Measurements from ENCODE around the gene HAL. TPM values are rescaled to one million over a fixed set of nuclear protein-coding genes. Genes with fewer than 3 reads are reported as not detected.
A peak's percentile ranks its signal among the peaks of the same experiment; 100 is the strongest.

The HAL gene
- total and polyA plus RNA-seq, 2 of the 8 experiments (the other 6 are each of a cell fraction or from before 2014, with no cell fraction given) = 0.12 to 0.17 TPM

- no peak overlapping the region for H2BK120ac ChIP-seq (replicated peaks; ENCODE audit: low read depth, low read length)
- POLR2A ChIA-PET (ENCODE audit: partially characterized antibody) = no interaction called here
- H3K56ac ChIP-seq (replicated peaks; ENCODE audit: insufficient read length, low read depth, low read length) = no peak overlapping the region
- DNase-seq (ENCODE audit: low read depth in 1 of 2, low spot score in 2 of 2) (no peak), FAIRE-seq (no peak)
- no peak overlapping the region for H4K91ac ChIP-seq (replicated peaks; ENCODE audit: insufficient read length, low read length)
- H2AK5ac ChIP-seq (ENCODE audit: low read depth, low read length) = no peak overlapping the region
- no peaks in the 10 kb centered on the region for H4K20me1 ChIP-seq (replicated peaks in 1 of 2; ENCODE audit: control insufficient read depth in 1 of 2, insufficient read depth in 2 of 2, low read length in 2 of 2)
- H3K79me1 ChIP-seq (ENCODE audit: low read depth, low read length) = no peaks in the 10 kb centered on the region
- CTCF ChIA-PET (ENCODE audit: partially characterized antibody) = interaction anchor here (3.0 kb wide), 1 partner anchor 16 kb away, joined by 14 read pairs; no protein-coding TSS in a partner anchor
- no peak overlapping the region for H3K4ac ChIP-seq (replicated peaks; ENCODE audit: insufficient read length, low read depth, low read length)
- no peak overlapping the region for H2AFZ ChIP-seq (ENCODE audit: low read length)
- H3K27ac ChIP-seq (ENCODE audit: low read depth, low read length) = no peak overlapping the region
- no peaks in the 10 kb centered on the region for H3K36me3 ChIP-seq (ENCODE audit: control insufficient read depth in 2 of 4, insufficient read depth in 4 of 4, low read length in 3 of 4)
- 89% methylated on average over 1 of the region's 1 CpG; no CpG with 5 or more reads in 1 of the 2 experiments for WGBS, 2 experiments (ENCODE audit: extremely low coverage in 1 of 2, insufficient coverage in 1 of 2, insufficient read length in 1 of 2, insufficient replicate concordance in 2 of 2, low coverage in 1 of 2, low lambda C conversion rate in 2 of 2, missing lambda C conversion rate in 1 of 2)
- H3K9me3 ChIP-seq (ENCODE audit: insufficient read depth in 2 of 2, low read depth in 1 of 2, low read length in 1 of 2) = no peaks in the 10 kb centered on the region
- no peak overlapping the region for H2BK20ac ChIP-seq (ENCODE audit: low read length)
- H3K14ac ChIP-seq (ENCODE audit: insufficient read length) = no peak overlapping the region
- no peak overlapping the region for H3K9ac ChIP-seq (replicated peaks in 1 of 4; ENCODE audit: extremely low read depth in 1 of 4, low read depth in 3 of 4, low read length in 3 of 4)
- H3K4me1 ChIP-seq (replicated peaks in 1 of 4; ENCODE audit: control insufficient read depth in 3 of 4, insufficient read depth in 4 of 4, low read length in 3 of 4) = peaks cover 0 to 8% (median 4%) of the 10 kb centered on the region in 4 experiments; a peak in 5 of 7 replicates
- peak; percentile 74 for TF ChIP-seq MAFK (IDR thresholded peaks at IDR 0.05; ENCODE audit: low read depth, low read length)
- no peak for TF ChIP-seq EZH2 (IDR thresholded peaks at IDR 0.05; ENCODE audit: low read depth, low read length, severe bottlenecking)
- H4K8ac ChIP-seq (ENCODE audit: extremely low read depth, insufficient read depth, low read length) = no peak overlapping the region
- no peak overlapping the region for H2BK5ac ChIP-seq (ENCODE audit: low read depth, low read length)
- no peak overlapping the region for H4K5ac ChIP-seq (ENCODE audit: insufficient read length, low read depth, low read length)
- H3K4me3 ChIP-seq (ENCODE audit: extremely low read depth in 1 of 4, insufficient read depth in 2 of 4, low read depth in 3 of 4, low read length in 4 of 4) = no peak overlapping the region
- H3K4me2 ChIP-seq (ENCODE audit: insufficient read depth in 1 of 2, low read depth in 2 of 2, low read length in 2 of 2) = no peak overlapping the region
- no peak overlapping the region for H3K18ac ChIP-seq (ENCODE audit: extremely low read depth, low read length)
- no peaks in the 10 kb centered on the region for H3K27me3 ChIP-seq (replicated peaks in 1 of 4; ENCODE audit: control insufficient read depth in 3 of 4, extremely low read depth in 1 of 4, insufficient read depth in 3 of 4, low read length in 3 of 4)
- no peak overlapping the region for H2BK12ac ChIP-seq (ENCODE audit: low read depth, low read length)
- no peak overlapping the region for H3K23ac ChIP-seq (ENCODE audit: insufficient read length)
- H3K79me2 ChIP-seq (ENCODE audit: control insufficient read depth in 1 of 2, insufficient read depth in 2 of 2, low read length in 2 of 2) = no peaks in the 10 kb centered on the region
- no peak overlapping the region for H2BK15ac ChIP-seq (ENCODE audit: low read length)
- H3K23me2 ChIP-seq (ENCODE audit: low read depth, low read length) = no peaks in the 10 kb centered on the region
Observed at GRCh38 chr12:95982602-95983001, 13.5 kb downstream of the HAL start.
